Measurements from ENCODE around the gene MEGF10.
"Not testable (repeated sequence)": the region's sequence is repeated elsewhere in the genome, so short reads cannot be mapped to it uniquely, and the experiment has no call there.

Gene MEGF10

DNA sequence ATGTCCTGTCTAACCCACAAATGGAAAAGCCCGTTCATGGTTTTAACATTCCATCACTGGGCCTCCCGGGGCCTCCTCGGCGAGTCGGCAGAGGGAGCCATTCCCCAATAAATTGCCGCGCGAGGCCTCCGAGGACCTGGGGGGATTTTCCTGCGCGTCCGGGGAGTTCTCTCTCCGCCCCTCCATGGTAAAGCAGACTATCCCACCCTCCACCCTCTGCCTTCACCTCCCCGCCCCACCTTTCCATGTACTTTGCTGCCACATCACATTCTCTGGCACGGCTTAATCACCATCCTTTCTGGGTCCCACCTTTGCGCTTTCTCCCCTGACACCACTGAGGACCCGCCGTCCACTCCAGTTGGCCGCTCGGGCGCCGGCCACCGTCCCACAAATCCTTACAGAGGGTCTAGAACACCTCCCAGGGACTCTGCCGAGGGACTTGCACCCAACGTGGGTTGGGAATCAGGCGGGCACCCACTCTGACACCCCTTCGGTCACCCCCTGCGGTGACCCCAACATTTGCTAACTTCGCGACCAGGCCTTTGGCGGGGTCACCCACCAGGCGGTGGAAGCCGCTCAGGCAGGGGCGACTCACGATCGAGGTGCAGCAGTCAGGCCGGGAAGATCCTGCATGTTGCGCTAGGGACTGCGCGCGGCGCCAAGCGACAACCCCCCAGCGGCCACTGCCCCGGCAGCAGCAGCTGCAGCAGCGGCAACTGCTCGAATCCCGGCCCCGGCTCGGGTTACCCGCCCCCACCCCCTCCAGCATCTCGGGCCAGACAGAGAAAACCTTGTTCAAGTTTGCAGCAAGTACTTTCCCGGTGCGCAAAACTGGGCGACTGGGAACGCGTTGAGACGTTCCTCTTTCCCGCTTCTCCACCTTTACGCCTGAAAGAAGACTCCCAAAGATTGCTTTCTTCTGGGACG, at the start of gene MEGF10:
Gene MEGF10 (plus strand): TSS at position 778 of the 927 bp plus-strand sequence. CDS start 40,513 bp downstream, outside the sequence.
- DNase-seq (ENCODE audit: low spot score), result peak; percentile 36

DNA sequence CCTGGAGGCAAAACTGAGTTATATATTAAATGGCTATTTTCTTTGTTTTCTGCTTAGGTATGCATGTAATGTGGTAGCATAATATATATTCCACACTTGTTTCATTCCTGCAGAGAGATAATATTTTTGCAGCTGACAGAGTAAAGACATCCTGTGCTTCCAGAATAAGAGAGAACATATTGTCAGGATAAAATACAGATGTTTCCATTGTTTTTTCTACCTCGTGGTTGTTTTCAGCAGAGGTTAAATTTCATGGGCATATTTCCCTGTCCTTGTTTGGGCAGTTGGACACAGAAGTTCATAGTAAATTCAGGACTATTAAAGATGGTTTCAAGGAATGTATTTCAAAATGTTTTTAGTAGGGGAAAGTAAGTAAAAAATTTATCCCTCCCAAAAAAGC, 47.6 kb upstream of the MEGF10 start:
- DNase-seq (ENCODE audit: low spot score), result no peak

DNA sequence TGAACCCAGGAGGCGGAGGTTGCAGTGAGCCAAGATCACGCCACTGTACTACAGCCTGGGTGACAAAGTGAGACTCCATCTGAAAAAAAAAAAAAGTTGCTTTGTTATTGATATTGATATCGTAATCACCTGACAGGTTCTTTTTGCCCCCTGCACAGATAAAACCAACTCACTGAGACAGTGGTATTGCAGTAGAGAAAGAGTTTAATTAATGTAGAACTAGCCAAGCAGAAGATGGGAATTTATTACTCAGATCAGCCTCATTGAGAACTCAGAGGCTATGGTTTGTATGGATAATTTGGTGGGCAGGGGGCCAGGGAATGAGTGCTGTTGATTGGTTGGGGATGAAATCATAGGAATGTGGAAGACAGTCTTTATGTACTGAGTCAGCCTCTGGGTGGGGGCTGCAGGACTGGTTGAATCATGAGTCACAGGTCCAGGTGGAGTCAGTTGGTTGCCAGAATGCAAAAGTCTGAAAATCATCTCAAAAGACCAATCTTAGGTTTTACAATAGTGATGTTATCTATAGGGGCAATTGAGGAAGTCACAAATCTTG, 35.8 kb upstream of the MEGF10 start:
- DNase-seq (ENCODE audit: low spot score), result peak; percentile 17

DNA sequence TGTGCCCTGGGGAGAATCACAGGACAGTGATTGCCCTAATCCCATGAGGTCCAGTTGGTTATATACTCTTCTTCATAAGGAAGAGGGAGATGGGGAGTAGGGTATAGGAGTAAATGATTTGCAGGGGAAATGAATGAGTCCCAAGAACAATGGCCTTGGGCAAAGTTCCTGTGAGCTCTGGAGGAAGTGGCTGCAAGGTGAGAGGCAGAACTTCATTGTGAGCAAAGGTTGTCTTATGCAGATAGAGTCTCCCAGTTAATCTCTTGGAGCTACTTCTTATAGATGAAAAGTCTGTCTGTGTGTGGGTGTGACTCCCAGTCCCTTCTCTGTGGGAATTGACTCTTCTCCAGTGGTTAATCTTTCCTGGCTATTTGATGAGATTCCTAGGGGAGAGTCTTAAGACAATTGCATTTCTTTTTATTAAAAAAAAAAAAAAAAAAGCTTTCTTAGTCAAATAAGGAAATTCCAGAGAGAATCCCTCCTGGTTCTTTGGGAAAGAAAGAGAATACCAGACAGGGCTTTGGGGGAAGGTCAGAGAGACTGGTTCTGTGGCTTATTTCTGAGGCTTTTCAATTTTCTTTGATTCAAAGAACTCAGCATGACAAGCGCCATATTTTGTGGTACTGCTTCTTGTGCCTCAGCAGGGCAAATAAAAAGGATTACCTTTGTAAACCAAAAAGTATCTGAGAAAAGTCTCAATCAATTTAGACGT, 33.6 kb upstream of the MEGF10 start:
- DNase-seq (ENCODE audit: low spot score), result no peak

GRCh38 chr5:127260686-127261085, 29.9 kb upstream of the MEGF10 start:
- DNase-seq (ENCODE audit: low spot score), result no peak

DNA sequence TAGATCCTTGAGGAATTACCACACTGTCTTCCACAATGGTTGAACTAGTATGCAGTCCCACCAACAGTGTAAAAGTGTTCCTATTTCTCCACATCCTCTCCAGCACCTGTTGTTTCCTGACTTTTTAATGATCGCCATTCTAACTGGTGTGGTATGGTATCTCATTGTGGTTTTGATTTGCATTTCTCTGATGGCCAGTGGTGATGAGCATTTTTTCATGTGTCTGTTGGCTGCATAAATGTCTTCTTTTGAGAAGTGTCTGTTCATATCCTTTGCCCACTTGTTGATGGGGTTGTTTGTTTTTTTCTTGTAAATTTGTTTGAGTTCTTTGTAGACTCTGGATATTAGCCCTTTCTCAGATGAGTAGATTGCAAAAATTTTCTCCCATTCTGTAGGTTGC, 25.1 kb upstream of the MEGF10 start:
- DNase-seq (ENCODE audit: low spot score), result not testable (repeated sequence)

GRCh38 chr5:127268342-127268741, 22.3 kb upstream of the MEGF10 start:
- DNase-seq (ENCODE audit: low spot score), result not testable (repeated sequence)

DNA sequence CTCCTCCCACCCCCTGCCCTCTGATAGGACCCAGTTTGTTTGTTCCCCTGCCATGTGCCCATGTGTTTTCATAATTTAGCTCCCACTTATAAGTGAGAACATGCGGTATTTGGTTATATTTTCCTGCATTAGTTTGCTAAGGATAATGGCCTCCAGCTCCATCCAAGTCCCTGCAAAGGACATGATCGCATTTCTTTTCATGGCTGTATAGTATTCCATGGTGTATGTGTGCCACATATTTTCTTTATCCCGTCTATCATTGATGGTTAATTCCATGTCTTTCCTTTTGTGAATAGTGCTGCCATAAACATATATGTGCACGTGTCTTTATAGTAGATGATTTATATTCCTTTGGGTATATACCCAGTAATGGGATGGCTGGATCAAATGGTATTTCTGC, 19.9 kb upstream of the MEGF10 start:
- DNase-seq (ENCODE audit: low spot score), result not testable (repeated sequence)

- no peak for DNase-seq (ENCODE audit: low spot score)
Observed at GRCh38 chr5:127275641-127276193, 14.9 kb upstream of the MEGF10 start.

GRCh38 chr5:127280491-127281220, 9.9 kb upstream of the MEGF10 start:
- no peak for DNase-seq (ENCODE audit: low spot score)

DNA sequence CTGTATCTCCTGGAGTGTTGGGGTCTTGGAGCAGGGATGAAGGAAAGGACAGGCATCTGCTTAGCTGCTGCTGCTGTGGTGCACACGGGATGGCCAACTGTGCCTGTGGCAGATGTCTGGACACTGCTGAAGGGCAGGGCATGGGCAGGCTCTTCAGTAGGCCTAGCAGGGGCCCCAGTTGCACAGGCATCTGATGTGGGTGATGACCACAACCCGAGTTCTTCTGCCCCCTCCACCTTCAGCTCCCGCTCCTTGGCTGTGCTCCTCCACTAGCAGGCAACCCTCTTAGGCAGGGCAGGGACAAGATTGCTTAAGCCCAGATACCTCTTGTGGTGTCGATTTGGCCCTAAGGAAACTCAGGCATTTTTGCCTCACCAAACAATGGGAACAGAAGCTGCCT, 9.0 kb upstream of the MEGF10 start:
- DNase-seq (ENCODE audit: low spot score), result no peak

GRCh38 chr5:127288676-127289075, 1.9 kb upstream of the MEGF10 start:
- no peak for DNase-seq (ENCODE audit: low spot score)

- no peak for DNase-seq (ENCODE audit: low spot score)
Observed at GRCh38 chr5:127290946-127291693, 524 bp downstream of the MEGF10 start.

DNA sequence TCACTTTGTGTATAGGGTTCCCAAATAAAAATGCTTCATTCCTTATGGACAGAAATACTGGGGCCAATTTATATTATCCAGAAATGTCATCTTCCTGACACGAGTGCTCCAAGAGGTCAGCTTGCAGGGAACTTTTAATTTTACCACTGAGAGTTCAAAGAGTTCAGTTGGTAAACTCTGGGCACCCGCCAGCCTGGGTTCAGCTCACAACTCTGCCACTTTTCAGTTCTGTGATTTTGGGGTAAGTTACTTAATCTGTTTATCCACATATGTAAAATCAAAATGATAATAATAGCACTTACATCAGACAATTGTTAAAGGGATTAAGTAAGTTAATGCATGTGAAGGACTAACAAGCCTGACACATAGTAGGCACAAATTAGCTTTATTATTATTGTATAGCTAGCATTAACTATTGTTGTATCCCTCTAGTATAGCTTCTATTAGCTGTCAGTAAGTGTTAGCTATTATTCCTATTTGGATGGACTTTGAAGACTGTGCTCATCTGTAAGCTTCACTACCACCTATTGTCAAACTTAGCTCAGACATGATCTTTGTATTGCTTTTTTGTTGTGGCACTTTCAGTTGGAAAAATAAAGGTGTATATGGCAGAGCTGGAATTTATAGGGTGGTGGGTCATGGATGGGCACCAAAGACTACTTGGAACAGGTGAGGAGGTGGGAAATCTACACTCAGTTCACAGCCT, 1.6 kb downstream of the MEGF10 start:
- no peak for DNase-seq (ENCODE audit: low spot score)

- DNase-seq (ENCODE audit: low spot score), result no peak
Observed at GRCh38 chr5:127293373-127293772, 2.8 kb downstream of the MEGF10 start.

GRCh38 chr5:127294829-127295228, 4.2 kb downstream of the MEGF10 start:
- no peak for DNase-seq (ENCODE audit: low spot score)

GRCh38 chr5:127295454-127295853, 4.9 kb downstream of the MEGF10 start:
- DNase-seq (ENCODE audit: low spot score), result no peak

DNA sequence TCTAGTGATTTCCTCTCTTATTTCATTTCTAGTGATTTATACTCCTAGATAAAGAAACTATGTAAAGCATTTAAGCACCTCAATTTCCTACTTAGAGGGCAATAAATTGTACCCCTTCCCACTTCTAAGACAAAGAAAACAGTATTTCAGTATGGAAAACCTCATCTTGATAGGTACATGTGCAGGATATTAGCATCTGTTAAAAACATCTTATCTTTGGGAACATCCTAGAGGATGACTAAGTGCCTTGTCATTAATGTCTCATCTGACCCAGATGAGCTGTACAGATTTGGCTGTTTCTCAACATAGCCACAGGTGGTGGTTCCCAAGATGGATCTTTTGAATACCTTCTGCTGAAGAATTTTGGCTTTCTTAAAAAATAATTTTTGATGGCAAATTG, 5.7 kb downstream of the MEGF10 start:
- DNase-seq (ENCODE audit: low spot score), result peak; percentile 44

DNA sequence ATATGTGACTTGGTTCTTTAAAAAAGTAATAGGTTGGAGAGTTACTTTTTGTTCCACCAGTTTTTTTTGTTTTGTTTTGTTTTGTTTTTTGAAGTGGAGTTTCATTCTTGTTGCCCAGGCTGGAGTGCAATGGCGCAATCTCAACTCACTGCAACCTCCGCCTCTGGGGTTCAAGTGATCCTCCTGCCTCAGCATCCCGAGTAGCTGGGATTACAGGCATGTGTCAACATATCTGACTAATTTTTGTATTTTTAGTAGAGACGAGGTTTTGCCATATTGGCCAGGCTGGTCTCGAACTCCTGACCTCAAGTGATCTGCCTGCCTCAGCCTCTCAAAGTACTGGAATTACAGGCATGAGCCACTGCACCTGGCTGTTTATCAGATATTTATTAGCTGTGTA, 6.3 kb downstream of the MEGF10 start:
- DNase-seq (ENCODE audit: low spot score), result not testable (repeated sequence)

DNA sequence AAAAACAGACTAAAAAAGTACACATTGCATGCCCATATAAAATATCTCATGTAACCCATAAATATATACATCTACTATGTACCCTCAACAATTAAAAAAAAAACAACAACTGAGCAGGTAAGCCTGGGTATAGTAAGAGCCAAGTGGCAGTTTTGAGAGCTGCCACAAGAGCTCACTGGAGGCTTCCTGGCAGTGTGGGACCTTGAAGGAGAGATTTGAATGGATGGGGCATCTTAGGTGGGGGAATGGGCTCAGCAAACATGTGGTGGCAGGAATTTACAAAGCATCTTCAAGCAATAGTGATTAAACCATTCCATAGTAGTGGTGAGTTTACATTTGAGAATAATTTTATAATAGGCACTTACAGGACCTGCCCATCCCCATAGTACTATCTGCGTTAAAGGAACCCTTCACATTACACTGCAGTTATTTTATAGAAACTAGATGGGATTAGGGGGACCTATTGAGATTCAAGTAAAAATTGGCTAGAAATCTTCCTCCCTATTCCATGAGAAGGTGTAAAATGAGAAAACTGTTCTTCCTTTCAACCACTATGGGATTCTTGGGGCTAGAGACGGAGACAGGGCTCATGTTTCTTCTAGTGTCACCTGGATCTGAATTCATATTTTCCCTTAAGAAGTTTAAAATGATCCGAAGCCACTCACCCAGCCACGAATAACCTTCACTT, 6.9 kb downstream of the MEGF10 start:
- no peak for DNase-seq (ENCODE audit: low spot score)
